GM12801 (cell line): Measurements from ENCODE around the gene CWC27.

ENCODE experiments used
- CTCF ChIP-seq: IDR thresholded peaks from one replicate; pipeline ENCODE4 v1.5.1; 2011; ENCODE audit warnings: control low read depth; ENCODE audit not compliant: insufficient read length; ENCODE audit errors: extremely low read depth

Gene CWC27

GRCh38 chr5:64767959-64768357 lies 772 bp upstream of the CWC27 start:
- TF ChIP-seq CTCF: no peak

DNA sequence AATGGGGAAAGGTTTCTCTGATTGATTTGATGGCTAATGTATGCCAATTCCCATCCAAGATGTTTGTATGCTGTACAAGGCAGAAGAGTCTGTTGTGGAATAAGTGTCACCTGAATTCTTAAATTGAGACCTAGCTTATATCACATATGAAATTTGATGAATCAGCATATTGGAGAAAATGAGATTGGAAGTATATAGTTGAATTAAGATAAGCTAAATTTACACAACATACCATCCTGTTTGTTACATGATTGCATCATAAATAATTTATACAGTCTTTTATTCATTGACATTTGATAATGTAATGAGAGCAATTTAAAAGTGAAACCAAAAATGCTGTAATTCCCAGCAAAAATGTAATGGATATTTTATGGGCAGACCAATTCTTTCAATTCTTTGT lies 1.1 kb downstream of the CWC27 start:
- no peak for TF ChIP-seq CTCF

GRCh38 chr5:64771736-64772135 lies 3.0 kb downstream of the CWC27 start:
- TF ChIP-seq CTCF: no peak

GRCh38 chr5:64773533-64773932 lies 4.8 kb downstream of the CWC27 start:
- TF ChIP-seq CTCF: no peak

- no peak for TF ChIP-seq CTCF
Measured at GRCh38 chr5:64775291-64775690, 6.6 kb downstream of the CWC27 start.

- TF ChIP-seq CTCF: no peak
Measured at GRCh38 chr5:64784451-64785025, 15.8 kb downstream of the CWC27 start.

DNA sequence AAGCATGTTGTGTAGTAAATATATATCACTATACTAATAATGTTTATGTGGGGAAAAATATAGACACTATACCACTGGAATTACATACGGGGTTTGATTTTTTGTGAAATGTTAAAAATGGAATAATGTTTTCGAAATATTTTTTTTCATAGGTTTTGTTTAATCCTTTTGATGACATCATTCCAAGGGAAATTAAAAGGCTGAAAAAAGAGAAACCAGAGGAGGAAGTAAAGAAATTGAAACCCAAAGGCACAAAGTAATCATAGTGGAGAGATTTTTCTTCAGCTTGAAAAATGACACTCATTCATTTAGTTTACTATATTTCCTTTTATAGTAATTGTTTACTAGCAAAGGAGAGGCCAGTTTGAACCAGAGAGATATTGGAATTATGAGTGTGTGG lies 17.6 kb downstream of the CWC27 start:
- no peak for TF ChIP-seq CTCF
